GM23248 (cell line): ENCODE results near the gene ATP6V0A1. TPM values are rescaled to one million over a fixed set of nuclear protein-coding genes. Genes with fewer than 3 reads are reported as not detected.

Experiments
- DNase-seq: peaks from one replicate; pipeline ENCODE4 v3.0.0-alpha.2; 2015
- H2AFZ ChIP-seq: fragments of 200-600 bp; sonication (generic); 2 replicates; pipeline ENCODE4 v1.6.1; 2016; ENCODE audit warnings: antibody characterized with exemption
- H3F3A ChIP-seq: fragments of 200-600 bp; sonication (generic); 2 replicates; pipeline ENCODE4 v1.6.1; 2016; ENCODE audit warnings: mild to moderate bottlenecking, antibody characterized with exemption, mixed run types; ENCODE audit not compliant: insufficient read depth
- H3K27ac ChIP-seq: fragments of 200-600 bp; sonication (generic); 2 replicates; pipeline ENCODE4 v1.5.1; 2016; ENCODE audit warnings: mild to moderate bottlenecking
- H3K27me3 ChIP-seq: fragments of 200-600 bp; sonication (generic); replicated peaks from 2 replicates; pipeline ENCODE4 v1.6.1; 2016; ENCODE audit warnings: mild to moderate bottlenecking; ENCODE audit not compliant: insufficient read depth
- H3K36me3 ChIP-seq: fragments of 200-600 bp; sonication (generic); 2 replicates; pipeline ENCODE4 v1.6.1; 2016; ENCODE audit warnings: low read depth, mild to moderate bottlenecking
- H3K4me1 ChIP-seq: fragments of 200-600 bp; sonication (generic); 2 replicates; pipeline ENCODE4 v1.6.1; 2016; ENCODE audit warnings: mild to moderate bottlenecking; ENCODE audit not compliant: insufficient read depth
- H3K4me2 ChIP-seq: fragments of 200-600 bp; sonication (generic); one replicate; pipeline ENCODE4 v1.6.1; 2016; ENCODE audit warnings: mild to moderate bottlenecking; ENCODE audit not compliant: unreplicated experiment
- H3K4me3 ChIP-seq: fragments of 200-600 bp; sonication (generic); 2 replicates; pipeline ENCODE4 v1.5.1; 2016; ENCODE audit warnings: mild to moderate bottlenecking
- H3K79me2 ChIP-seq: fragments of 200-600 bp; sonication (generic); 2 replicates; pipeline ENCODE4 v1.6.1; 2016; ENCODE audit warnings: mild to moderate bottlenecking; ENCODE audit not compliant: insufficient read depth
- H3K9ac ChIP-seq: fragments of 200-600 bp; sonication (generic); 2 replicates; pipeline ENCODE4 v1.6.1; 2016; ENCODE audit warnings: mild to moderate bottlenecking
- H3K9me2 ChIP-seq: fragments of 200-600 bp; sonication (generic); 2 replicates; pipeline ENCODE4 v1.6.1; 2016; ENCODE audit warnings: mixed run types, mild to moderate bottlenecking, moderate library complexity; ENCODE audit not compliant: insufficient read depth
- H3K9me3 ChIP-seq: fragments of 200-600 bp; sonication (generic); one replicate; pipeline ENCODE4 v1.6.1; 2017; ENCODE audit warnings: low read depth
- H4K20me1 ChIP-seq: fragments of 200-600 bp; sonication (generic); 2 replicates; pipeline ENCODE4 v1.6.0; 2016; ENCODE audit not compliant: insufficient read depth
- EZH2 ChIP-seq: fragments of 200-600 bp; sonication (generic); IDR thresholded peaks from 2 replicates; pipeline ENCODE4 v1.6.1; 2018; ENCODE audit warnings: antibody characterized with exemption, mild to moderate bottlenecking; ENCODE audit not compliant: insufficient read depth, poor library complexity, severe bottlenecking
- EZH2phosphoT487 ChIP-seq: fragments of 200-600 bp; sonication (generic); IDR thresholded peaks from 2 replicates; pipeline ENCODE4 v1.6.1; 2018; ENCODE audit warnings: antibody characterized with exemption, moderate library complexity, mild to moderate bottlenecking, low read depth; ENCODE audit not compliant: insufficient read depth
- WGBS, 2 experiments: methylation state at CpG; one replicate each; pipeline ENCODE4 v1.1.6; 2015 to 2017; ENCODE audit warnings: low lambda C conversion rate in 2 of 2, low coverage in 1 of 2; ENCODE audit errors: missing lambda C conversion rate in 2 of 2; 5-methylcytosine and 5-hydroxymethylcytosine counted together
- in situ Hi-C: fragments of 300-500 bp; cut with MboI; formaldehyde crosslinking; loops from 2 replicates; pipeline ENCODE4 v1.15.0; 2020
- polyA plus RNA-seq: library from polyadenylated mRNA; unstranded; fragments of >200 nt; fragmentation: Nextera tagmentation; extraction: Ambion mirVana; gene quantifications from 2 replicates; pipeline ENCODE4 v1.2.1, GENCODE V29; 2016
- total RNA-seq: library from RNA; depleted of rRNA; stranded (reverse); fragments of >200 nt; shearing (Covaris generic); gene quantifications from 2 replicates; pipeline ENCODE4 v1.2.3, GENCODE V29; 2014

ATP6V0A1 gene
- total and polyA plus RNA-seq, 2 experiments from 2014 or later, result 15.3 to 26.0 TPM

DNA sequence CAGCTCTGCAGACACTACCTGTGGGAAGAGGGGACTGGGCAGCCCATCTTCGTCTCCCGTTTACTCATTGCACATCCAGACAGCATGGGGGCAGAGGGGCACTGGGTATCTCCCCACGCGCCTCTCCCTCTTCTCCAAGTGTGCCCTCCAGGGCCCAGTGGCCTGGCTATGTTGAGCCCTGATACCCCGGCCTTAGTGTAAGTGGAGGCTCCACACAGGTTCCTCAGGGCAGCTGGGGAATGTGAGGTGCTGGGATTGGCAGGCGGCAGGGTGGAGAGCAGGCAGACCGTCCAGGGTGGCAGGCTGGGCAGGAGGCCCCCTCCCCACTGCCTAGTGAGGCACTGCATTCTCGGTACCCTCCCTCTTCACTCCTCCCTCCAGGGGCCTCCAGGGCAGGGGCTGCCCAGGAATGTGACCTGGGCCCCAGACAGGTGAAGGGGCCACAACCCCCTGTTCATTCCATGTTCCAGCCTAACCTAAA lies 64.2 kb downstream of the ATP6V0A1 start:
- H3K4me2 ChIP-seq, result no peak overlapping the region
- no peak overlapping the region for H3K9ac ChIP-seq
- H3K9me2 ChIP-seq, result no peaks in the 10 kb centered on the region
- H3K27me3 ChIP-seq, result no peaks in the 10 kb centered on the region
- no peaks in the 10 kb centered on the region for H3K79me2 ChIP-seq
- H2AFZ ChIP-seq, result no peak overlapping the region
- 92 to 93% methylated on average over 8 of the region's 8 CpGs for WGBS, 2 experiments
- TF ChIP-seq EZH2phosphoT487, result no peak
- TF ChIP-seq EZH2, result no peak
- H3K4me1 ChIP-seq, result peaks cover 83% of the 10 kb centered on the region
- no peak overlapping the region for H3K4me3 ChIP-seq
- H3F3A ChIP-seq, result peaks cover 73% of the 10 kb centered on the region
- no peaks in the 10 kb centered on the region for H3K9me3 ChIP-seq
- no peaks in the 10 kb centered on the region for H4K20me1 ChIP-seq
- no peaks in the 10 kb centered on the region for H3K36me3 ChIP-seq
- in situ Hi-C loops, result loop anchor here (10.0 kb wide), 1 partner anchor 198 kb away; no protein-coding TSS in a partner anchor
- H3K27ac ChIP-seq, result peak overlapping the region; percentile 99; the same call in 1 of the 2 replicates
- no peak for DNase-seq

DNA sequence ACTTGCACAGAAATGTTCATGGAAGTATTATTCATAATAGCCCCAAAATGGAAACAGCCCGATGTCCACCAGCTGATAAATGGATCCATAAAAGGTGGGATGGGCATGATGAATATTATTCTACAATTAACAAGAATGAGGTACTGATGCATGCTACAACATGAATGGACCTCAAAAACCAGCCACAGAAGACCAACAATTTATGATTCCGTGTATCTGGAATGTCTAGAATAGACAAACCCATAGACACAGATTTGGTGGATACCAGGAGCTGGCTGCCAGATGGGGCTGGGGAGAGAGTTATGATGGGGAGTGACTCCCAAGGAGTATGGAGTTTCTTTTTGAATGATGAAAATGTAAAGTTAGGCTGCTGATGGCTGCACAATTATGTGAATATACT lies 66.5 kb downstream of the ATP6V0A1 start:
- Histone ChIP-seq H4K20me1 (no peaks in the 10 kb centered on the region), H3K9ac (no peak overlapping the region), H3F3A (peaks cover 54% of the 10 kb centered on the region), H3K36me3 (no peaks in the 10 kb centered on the region), H3K27me3 (no peaks in the 10 kb centered on the region), H3K4me3 (no peak overlapping the region), H3K79me2 (no peaks in the 10 kb centered on the region), H3K27ac (peak overlapping the region; percentile 48), H3K4me2 (peak overlapping the region; percentile 19), H3K9me2 (no peaks in the 10 kb centered on the region), H3K4me1 (peaks cover 62% of the 10 kb centered on the region), H3K9me3 (no peaks in the 10 kb centered on the region), H2AFZ (no peak overlapping the region)
- TF ChIP-seq EZH2phosphoT487, result no peak
- TF ChIP-seq EZH2, result no peak
- 11% methylated on average over 2 of the region's 2 CpGs for WGBS, 2 experiments
- in situ Hi-C loops, result loop anchor here (10.0 kb wide), 1 partner anchor 200 kb away; no protein-coding TSS in a partner anchor
- peak; percentile 74 for DNase-seq

DNA sequence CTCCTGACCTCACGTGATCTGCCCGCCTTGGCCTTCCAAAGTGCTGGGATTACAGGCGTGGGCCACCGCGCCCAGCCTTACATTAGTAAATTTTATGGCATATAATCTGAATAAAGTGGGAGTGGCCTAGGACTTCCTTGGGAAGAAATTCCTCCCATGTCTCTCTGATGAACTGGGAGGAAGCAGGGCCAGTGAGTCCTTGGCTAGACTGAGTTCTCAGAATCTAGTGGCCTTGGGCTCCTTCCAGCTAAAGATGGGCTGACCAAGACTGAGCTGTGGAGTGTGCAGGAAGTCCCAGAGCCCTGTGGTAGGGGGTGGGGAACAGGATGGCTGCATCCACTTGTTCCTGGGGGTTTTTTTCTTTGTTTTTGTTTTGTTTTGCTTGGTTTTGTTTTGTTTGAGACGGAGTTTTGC lies 67.4 kb downstream of the ATP6V0A1 start:
- Histone ChIP-seq H3K9ac (no peak overlapping the region), H3K27ac (peak overlapping the region; percentile 48), H3K4me3 (no peak overlapping the region), H3K4me2 (no peak overlapping the region), H3K9me3 (no peaks in the 10 kb centered on the region), H3K36me3 (no peaks in the 10 kb centered on the region), H3K4me1 (peaks cover 54% of the 10 kb centered on the region), H4K20me1 (no peaks in the 10 kb centered on the region), H3K27me3 (no peaks in the 10 kb centered on the region), H3F3A (peaks cover 47% of the 10 kb centered on the region), H3K79me2 (no peaks in the 10 kb centered on the region), H3K9me2 (no peaks in the 10 kb centered on the region), H2AFZ (no peak overlapping the region)
- TF ChIP-seq EZH2, result no peak
- in situ Hi-C loops, result loop anchor here (10.0 kb wide), 1 partner anchor 201 kb away; no protein-coding TSS in a partner anchor
- peak; percentile 66 for DNase-seq
- WGBS, 2 experiments, result 87 to 92% methylated on average over 6 of the region's 6 CpGs

DNA sequence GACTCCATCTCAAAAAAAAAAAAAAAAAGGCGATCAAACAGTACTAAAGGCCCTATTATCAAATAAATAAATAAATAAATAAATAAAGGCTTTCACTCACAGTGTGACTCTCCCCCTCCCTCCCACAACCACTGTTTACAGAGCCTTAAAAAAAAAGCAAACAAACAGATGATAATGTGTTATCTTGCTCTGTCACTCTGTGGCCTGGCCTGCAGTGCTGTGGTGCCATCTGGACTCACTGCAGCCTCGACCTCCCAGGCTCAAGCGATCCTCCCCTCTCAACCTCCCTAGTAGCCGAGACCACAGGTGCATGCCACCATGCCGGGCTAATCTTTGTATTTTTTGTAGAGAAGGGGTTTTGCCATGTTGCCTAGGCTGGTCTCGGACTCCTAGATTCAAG lies 69.3 kb downstream of the ATP6V0A1 start:
- no peak overlapping the region for H3K27ac ChIP-seq
- no peaks in the 10 kb centered on the region for H3K36me3 ChIP-seq
- H4K20me1 ChIP-seq, result no peaks in the 10 kb centered on the region
- no peaks in the 10 kb centered on the region for H3K9me2 ChIP-seq
- TF ChIP-seq EZH2 (no peak), EZH2phosphoT487 (no peak)
- H3K4me2 ChIP-seq, result no peak overlapping the region
- peaks cover 35% of the 10 kb centered on the region for H3K4me1 ChIP-seq
- no peak for DNase-seq
- no peaks in the 10 kb centered on the region for H3K27me3 ChIP-seq
- no peak overlapping the region for H3K9ac ChIP-seq
- H3K4me3 ChIP-seq, result no peak overlapping the region
- H3F3A ChIP-seq, result peaks cover 36% of the 10 kb centered on the region
- no peaks in the 10 kb centered on the region for H3K79me2 ChIP-seq
- H2AFZ ChIP-seq, result no peak overlapping the region
- 93 to 94% methylated on average over 6 of the region's 6 CpGs for WGBS, 2 experiments
- in situ Hi-C loops, result loop anchor here (10.0 kb wide), 1 partner anchor 203 kb away; no protein-coding TSS in a partner anchor
- H3K9me3 ChIP-seq, result no peaks in the 10 kb centered on the region

DNA sequence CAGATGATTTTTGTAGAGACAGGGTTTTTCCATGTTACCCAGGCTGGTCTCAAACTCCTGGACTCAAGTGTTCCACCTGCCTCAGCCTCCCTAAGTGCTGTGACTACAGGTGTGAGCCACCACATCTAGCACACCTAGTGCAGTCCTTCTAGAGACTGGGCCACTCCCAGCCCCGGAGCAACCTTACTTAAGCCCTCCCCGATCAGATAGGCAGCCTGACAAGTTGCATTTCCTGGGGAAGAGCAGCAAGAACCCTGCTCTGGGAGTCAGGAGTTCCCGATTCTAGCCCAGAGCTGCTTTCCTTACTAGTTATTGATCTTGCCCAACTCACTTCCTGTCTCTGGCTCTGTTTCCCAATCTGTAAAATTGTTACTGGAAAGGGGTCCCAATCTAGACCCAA lies 70.4 kb downstream of the ATP6V0A1 start:
- no peak for DNase-seq
- H3K36me3 ChIP-seq, result no peaks in the 10 kb centered on the region
- no peak overlapping the region for H3K27ac ChIP-seq
- 84% methylated on average over 3 of the region's 3 CpGs for WGBS, 2 experiments
- in situ Hi-C loops, result loop anchor here (10.0 kb wide), 1 partner anchor 204 kb away; no protein-coding TSS in a partner anchor
- peaks cover 32% of the 10 kb centered on the region for H3F3A ChIP-seq
- no peak overlapping the region for H3K4me2 ChIP-seq
- H3K4me3 ChIP-seq, result no peak overlapping the region
- no peaks in the 10 kb centered on the region for H3K9me2 ChIP-seq
- no peaks in the 10 kb centered on the region for H4K20me1 ChIP-seq
- no peaks in the 10 kb centered on the region for H3K79me2 ChIP-seq
- TF ChIP-seq EZH2phosphoT487, result no peak
- TF ChIP-seq EZH2, result no peak
- no peaks in the 10 kb centered on the region for H3K27me3 ChIP-seq
- peaks cover 30% of the 10 kb centered on the region for H3K4me1 ChIP-seq
- no peak overlapping the region for H3K9ac ChIP-seq
- H2AFZ ChIP-seq, result no peak overlapping the region
- H3K9me3 ChIP-seq, result no peaks in the 10 kb centered on the region
